ENCODE results near the gene SLC26A4. TPM values are rescaled to one million over a fixed set of nuclear protein-coding genes. Genes with fewer than 3 reads are reported as not detected.

SLC26A4 gene
- total and polyA plus RNA-seq, 9 of the 15 experiments (the other 6 are each of a cell fraction or from before 2014, with no cell fraction given): 0.09 to 1.2 (median 0.33) TPM

GRCh38 chr7:107743567-107744344 lies 83.1 kb downstream of the SLC26A4 start, which contains the start of gene CBLL1:
CBLL1 (plus strand) TSS chr7:107744142; CDS start chr7:107744164, 22 bp downstream.
- peak; percentile 97 for ATAC-seq
- in situ Hi-C loops (cut with MboI) (loop anchor here (10.0 to 25.0 kb wide), 2 partner anchors 131 to 394 kb away; partner anchors contain the start of gene LAMB4), intact Hi-C loops (cut with micrococcal nuclease) (loop anchor here (1.0 to 5.0 kb wide), 3 partner anchors 131 to 404 kb away; no protein-coding TSS in a partner anchor)
- DNase-seq (ENCODE audit: extremely low read depth in 1 of 4, low spot score in 3 of 4): peak; percentile 95 to 99 (median 96)
- H3K27me3 ChIP-seq (ENCODE audit: control insufficient read depth in 2 of 2, insufficient read depth in 2 of 2, low read length in 2 of 2): no peaks in the 10 kb centered on the region
- ChIA-PET CTCF (ENCODE audit: low intra/inter-chr PET ratio) (interaction anchor here (0.5 to 2.3 kb wide), 4 partner anchors 131 to 403 kb away, joined by 4 to 14 read pairs (median 7); no protein-coding TSS in a partner anchor), POLR2A (interaction anchor here (0.6 to 3.5 kb wide), 29 partner anchors 10 to 795 kb away, joined by 3 to 19 read pairs (median 4); partner anchors contain the start of gene HBP1)
- 2% methylated on average over 56 of the region's 56 CpGs for WGBS (ENCODE audit: insufficient coverage, low coverage, missing lambda C conversion rate)
- no TSS peak for BruUV-seq (replicated peaks)
- H2AFZ ChIP-seq (ENCODE audit: low read depth, low read length): peak within 1 kb of the TSS; percentile 100
- H3K4me2 ChIP-seq (ENCODE audit: insufficient read depth, low read length): peak within 1 kb of the TSS; percentile 100
- H3K4me3 ChIP-seq: peak within 1 kb of the TSS; percentile 93
- peak within 1 kb of the TSS; percentile 95 to 99 for H3K9ac ChIP-seq (ENCODE audit: insufficient read depth in 1 of 2, low read depth in 2 of 2, low read length in 2 of 2)
- peak within 1 kb of the TSS; percentile 100 for H3K27ac ChIP-seq (ENCODE audit: extremely low read depth, low read depth, low read length)
- no peaks in the 10 kb centered on the region for H3K9me3 ChIP-seq (replicated peaks; ENCODE audit: control insufficient read depth, insufficient read depth, low read depth, low read length)
- peaks cover 25% of the 10 kb centered on the region for H3K36me3 ChIP-seq (ENCODE audit: control insufficient read depth, insufficient read depth, low read length)
- H3K4me1 ChIP-seq (replicated peaks in 1 of 2; ENCODE audit: control insufficient read depth in 2 of 2, insufficient read depth in 2 of 2, low read length in 2 of 2): peaks cover 3 to 21% of the 10 kb centered on the region in 2 experiments
- H3K79me2 ChIP-seq (ENCODE audit: control insufficient read depth, insufficient read depth, low read length): peaks cover 49% of the 10 kb centered on the region
- FAIRE-seq: peak; percentile 90
- H3K9me1 ChIP-seq (ENCODE audit: control insufficient read depth, insufficient read depth, low read length): peaks cover 4% of the 10 kb centered on the region
- peaks cover 17% of the 10 kb centered on the region for H4K20me1 ChIP-seq (replicated peaks; ENCODE audit: control insufficient read depth, insufficient read depth, low read length)
- TF ChIP-seq HDAC8 (tag; IDR thresholded peaks at IDR 0.05) (no peak), SAFB2 (IDR thresholded peaks at IDR 0.05; ENCODE audit: borderline replicate concordance, low read depth, low read length, severe bottlenecking) (no peak), ETV6 (IDR thresholded peaks at IDR 0.05; ENCODE audit: borderline replicate concordance in 1 of 2, low read depth in 2 of 2, low read length in 1 of 2) (no peak), ETV6 (CRISPR knock-in tag; IDR thresholded peaks at IDR 0.05; ENCODE audit: borderline replicate concordance) (no peak), CXXC5 (CRISPR knock-in tag; IDR thresholded peaks at IDR 0.05) (peak; percentile 94), RNF219 (CRISPR knock-in tag; IDR thresholded peaks at IDR 0.05) (no peak), COPS2 (conservative IDR thresholded peaks at IDR 0.05) (no peak), FOXK2 (conservative IDR thresholded peaks at IDR 0.05 in 1 of 2, IDR thresholded peaks at IDR 0.05 in 1 of 2; ENCODE audit: low read depth in 2 of 2) (peak; percentile 99 to 100), ZNF79 (CRISPR knock-in tag; IDR thresholded peaks at IDR 0.05; ENCODE audit: low read depth) (no peak), ZNF407 (IDR thresholded peaks at IDR 0.05; ENCODE audit: low read depth) (peak; percentile 72; the same call in 1 of the 2 replicates)
